ENCODE results near the gene NUDT3.

Gene NUDT3

GRCh38 chr6:34317882-34318498 is 74.5 kb downstream of the NUDT3 start:
- FAIRE-seq: no peak

GRCh38 chr6:34317172-34317477 is 75.3 kb downstream of the NUDT3 start:
- FAIRE-seq: no peak

- no peak for FAIRE-seq
These were observed 75.9 kb downstream of the NUDT3 start for GRCh38 chr6:34316431-34317171.

GRCh38 chr6:34315780-34316179 is 76.7 kb downstream of the NUDT3 start:
- FAIRE-seq: no peak

- no peak for FAIRE-seq
These were observed 77.2 kb downstream of the NUDT3 start for GRCh38 chr6:34315256-34315655.

GRCh38 chr6:34312259-34312658 is 80.2 kb downstream of the NUDT3 start:
- FAIRE-seq: no peak

GRCh38 chr6:34310817-34311216 is 81.7 kb downstream of the NUDT3 start:
- FAIRE-seq: no peak

- no peak for FAIRE-seq
These were observed 84.0 kb downstream of the NUDT3 start for GRCh38 chr6:34308483-34308882.

- no peak for FAIRE-seq
These were observed 86.3 kb downstream of the NUDT3 start for GRCh38 chr6:34305982-34306708.

GRCh38 chr6:34305497-34305896 is 87.0 kb downstream of the NUDT3 start:
- FAIRE-seq: no peak

GRCh38 chr6:34304164-34304563 is 88.3 kb downstream of the NUDT3 start:
- no peak for FAIRE-seq

GRCh38 chr6:34302929-34303328 is 89.5 kb downstream of the NUDT3 start:
- FAIRE-seq: no peak

GRCh38 chr6:34301408-34301807 is 91.1 kb downstream of the NUDT3 start:
- FAIRE-seq: no peak

GRCh38 chr6:34300332-34300751 is 92.1 kb downstream of the NUDT3 start:
- no peak for FAIRE-seq

- no peak for FAIRE-seq
These were observed 93.5 kb downstream of the NUDT3 start for GRCh38 chr6:34298941-34299340.

- no peak for FAIRE-seq
These were observed 96.7 kb downstream of the NUDT3 start for GRCh38 chr6:34295721-34296120.

- no peak for FAIRE-seq
These were observed 99.5 kb downstream of the NUDT3 start for GRCh38 chr6:34292954-34293353.

- no peak for FAIRE-seq
These were observed 103.3 kb downstream of the NUDT3 start for GRCh38 chr6:34289137-34289536.

GRCh38 chr6:34288581-34288980 is 103.9 kb downstream of the NUDT3 start:
- no peak for FAIRE-seq

GRCh38 chr6:34285448-34286164 is 106.9 kb downstream of the NUDT3 start:
- FAIRE-seq: no peak

- FAIRE-seq: no peak
These were observed 107.7 kb downstream of the NUDT3 start for GRCh38 chr6:34284563-34285447.

- no peak for FAIRE-seq
These were observed 110.7 kb downstream of the NUDT3 start for GRCh38 chr6:34281702-34282334.

All from A204.1 (cell line).